ENCODE results near the gene FOXS1. TPM values are rescaled to one million over a fixed set of nuclear protein-coding genes. Genes with fewer than 3 reads are reported as not detected.

The FOXS1 gene
- total and polyA plus RNA-seq, 10 of the 15 experiments (the other 5 are each of a cell fraction or from before 2014, with no cell fraction given) = not detected

DNA sequence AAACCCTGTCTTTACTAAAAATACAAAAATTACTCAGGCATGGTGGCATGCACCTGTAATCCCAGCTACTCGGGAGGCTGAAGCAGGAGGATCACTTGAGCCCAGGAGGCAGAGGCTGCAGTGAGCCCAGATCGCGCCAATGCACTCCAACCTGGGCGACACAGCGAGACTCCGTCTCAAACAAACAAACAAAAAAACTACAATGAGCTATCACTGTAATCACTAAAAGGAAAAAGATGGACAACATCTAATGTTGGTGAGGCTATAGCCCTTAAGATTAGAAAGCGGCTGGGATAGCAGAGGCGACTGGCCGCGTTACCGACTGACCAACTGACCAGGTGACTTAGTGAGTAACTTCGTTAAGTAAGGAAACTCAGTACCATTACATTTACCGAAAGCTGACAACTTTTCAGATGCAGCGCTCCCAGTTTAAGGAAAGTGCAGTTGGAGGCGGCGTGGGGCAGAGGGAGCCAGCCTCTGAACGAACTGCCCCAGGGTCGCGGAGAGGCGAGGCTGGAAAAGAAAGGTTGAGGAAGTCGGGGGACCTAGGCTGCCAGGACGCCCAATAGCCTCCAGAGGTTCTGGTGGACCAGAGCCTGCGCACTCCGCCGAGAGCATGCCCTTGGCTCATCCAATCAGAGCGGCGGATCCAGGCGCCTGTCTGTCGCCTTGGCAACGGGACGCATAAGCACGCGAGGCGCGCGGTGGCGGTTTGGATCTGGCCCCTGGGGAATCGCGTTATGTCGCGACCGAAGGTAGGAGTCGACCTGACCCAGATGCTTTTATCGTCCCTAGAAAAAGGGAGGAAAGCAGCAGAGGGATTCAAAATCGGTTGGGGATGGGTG lies 34.0 kb upstream of the FOXS1 start (continued):
- TF ChIP-seq PAX8 (IDR thresholded peaks at IDR 0.05) (no peak), CEBPB (IDR thresholded peaks at IDR 0.05; ENCODE audit: borderline replicate concordance in 1 of 2, low read depth in 2 of 2, low read length in 2 of 2) (no peak), NFXL1 (IDR thresholded peaks at IDR 0.05; ENCODE audit: borderline replicate concordance) (no peak), RB1 (IDR thresholded peaks at IDR 0.05; ENCODE audit: borderline replicate concordance) (no peak), RCOR1 (conservative IDR thresholded peaks at IDR 0.05; ENCODE audit: low read depth, low read length) (no peak), HDAC6 (IDR thresholded peaks at IDR 0.05; ENCODE audit: unreplicated experiment) (no peak), RFX5 (IDR thresholded peaks at IDR 0.05; ENCODE audit: low read depth, low read length) (0 out of 2 replicates have a peak, but pooled peaks have one; percentile 29), NRF1 (conservative IDR thresholded peaks at IDR 0.05; ENCODE audit: low read depth, low read length) (peak; percentile 46), LARP7 (IDR thresholded peaks at IDR 0.05) (peak; percentile 91), BMI1 (IDR thresholded peaks at IDR 0.05; ENCODE audit: borderline replicate concordance) (peak; percentile 96), USF2 (IDR thresholded peaks at IDR 0.05; ENCODE audit: borderline replicate concordance, low read depth, low read length) (peak; percentile 28; the same call in 1 of the 2 replicates), ZBED1 (IDR thresholded peaks at IDR 0.05; ENCODE audit: borderline replicate concordance) (peak; percentile 99), FOXM1 (IDR thresholded peaks at IDR 0.05; ENCODE audit: low read depth, low read length) (no peak), RUNX3 (IDR thresholded peaks at IDR 0.05; ENCODE audit: low read length) (0 out of 2 replicates have a peak, but pooled peaks have one; percentile 9), NFYB (IDR thresholded peaks at IDR 0.05; ENCODE audit: insufficient read depth, low read depth, low read length) (peak; percentile 22; the same call in 1 of the 2 replicates), MXI1 (IDR thresholded peaks at IDR 0.05; ENCODE audit: low read depth, low read length) (peak; percentile 95), SP1 (IDR thresholded peaks at IDR 0.05; ENCODE audit: low read depth, low read length) (peak; percentile 53), BHLHE40 (IDR thresholded peaks at IDR 0.05; ENCODE audit: borderline replicate concordance in 1 of 2, low read depth in 2 of 2, low read length in 1 of 2) (peak; percentile 88 to 93), IRF3 (IDR thresholded peaks at IDR 0.05) (no peak), SMARCA5 (IDR thresholded peaks at IDR 0.05) (0 out of 2 replicates have a peak, but pooled peaks have one; percentile 59)

All from GM12878 (cell line).